Activated CD4-positive, alpha-beta T cell treated with anti-CD3 and anti-CD28 coated beads, Interleukin-2, amount 50 U/mL, for 1 hour (primary cell): Measurements from ENCODE around the gene GSDME.
"Not testable (repeated sequence)": the region's sequence is repeated elsewhere in the genome, so short reads cannot be mapped to it uniquely, and the experiment has no call there.

Experiments
- DNase-seq: peaks from one replicate; pipeline ENCODE4 v3.0.0-alpha.2; 2020

The GSDME gene

GRCh38 chr7:24740871-24741270, 16.4 kb downstream of the GSDME start:
- no peak for DNase-seq

DNA sequence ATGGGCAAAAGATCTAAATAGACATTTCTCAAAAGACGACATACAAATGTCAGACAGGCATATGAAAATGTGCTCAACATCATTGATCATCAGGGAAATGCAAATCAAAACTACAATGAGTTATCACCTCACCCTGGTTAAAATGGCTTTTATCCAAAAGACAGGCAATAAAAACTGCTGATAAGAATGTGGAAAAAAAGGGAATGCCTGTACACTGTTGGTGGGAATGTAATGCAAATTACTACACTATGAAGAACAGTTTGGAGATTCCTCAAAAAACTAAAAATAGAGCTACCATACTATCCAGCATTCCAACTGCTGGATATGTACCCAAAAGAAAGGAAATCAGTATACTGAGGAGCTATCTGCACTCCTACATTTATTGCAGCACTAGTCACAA, 18.0 kb downstream of the GSDME start:
- DNase-seq, result no peak

DNA sequence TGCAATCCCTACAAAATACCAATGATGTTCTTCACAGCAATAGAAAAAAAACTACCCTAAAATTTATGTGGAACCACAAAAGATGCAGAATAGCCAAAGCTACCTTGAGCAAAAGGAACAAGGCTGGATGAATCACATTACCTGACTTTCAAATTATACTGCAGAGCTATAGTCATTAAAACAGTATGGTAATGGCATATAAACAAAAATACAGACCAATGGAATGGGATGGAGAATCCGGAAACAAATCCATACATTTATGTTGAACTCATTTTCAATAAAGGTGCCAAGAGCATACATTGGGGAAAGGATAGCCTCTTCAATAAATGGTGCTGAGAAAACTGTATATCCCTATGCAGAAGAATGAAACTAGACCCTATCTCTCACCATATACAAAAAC, 18.7 kb downstream of the GSDME start:
- DNase-seq, result no peak

GRCh38 chr7:24737281-24737680, 20.0 kb downstream of the GSDME start:
- DNase-seq, result no peak

DNA sequence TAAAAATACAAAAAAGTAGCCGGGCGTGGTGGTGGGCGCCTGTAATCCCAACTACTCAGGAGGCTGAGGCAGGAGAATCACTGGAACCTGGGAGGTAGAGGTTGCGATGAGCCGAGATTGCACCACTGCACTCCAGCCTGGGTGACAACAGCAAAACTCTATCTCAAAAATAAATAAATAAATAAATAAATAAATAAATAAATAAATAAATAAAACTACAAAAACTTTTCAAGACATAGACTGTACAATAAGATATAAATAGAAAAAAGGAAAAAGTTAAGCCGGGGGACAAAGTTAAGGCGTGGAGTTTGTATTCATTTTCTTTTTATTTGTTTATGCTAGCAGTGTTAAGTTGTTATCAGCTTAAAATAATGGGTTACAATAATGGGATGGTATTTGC, 21.7 kb downstream of the GSDME start:
- not testable (repeated sequence) for DNase-seq

DNA sequence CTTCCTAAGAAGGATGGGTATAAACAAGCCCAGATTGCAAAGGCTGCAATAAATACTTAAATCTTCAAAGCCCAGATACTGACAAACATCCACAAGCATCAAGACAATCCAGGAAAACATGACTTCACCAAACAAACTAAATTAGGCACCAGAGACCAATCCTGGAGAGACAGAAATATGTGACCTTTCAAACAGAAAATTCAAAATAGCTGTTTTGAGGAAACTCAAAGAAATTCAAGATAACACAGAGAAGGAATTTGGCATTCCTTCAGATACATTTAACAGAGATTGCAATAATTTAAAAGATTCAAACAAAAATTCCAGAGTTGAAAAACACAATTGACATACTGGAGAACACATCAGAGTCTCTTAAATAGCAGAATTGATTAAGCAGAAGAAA, 23.0 kb downstream of the GSDME start:
- no peak for DNase-seq

DNA sequence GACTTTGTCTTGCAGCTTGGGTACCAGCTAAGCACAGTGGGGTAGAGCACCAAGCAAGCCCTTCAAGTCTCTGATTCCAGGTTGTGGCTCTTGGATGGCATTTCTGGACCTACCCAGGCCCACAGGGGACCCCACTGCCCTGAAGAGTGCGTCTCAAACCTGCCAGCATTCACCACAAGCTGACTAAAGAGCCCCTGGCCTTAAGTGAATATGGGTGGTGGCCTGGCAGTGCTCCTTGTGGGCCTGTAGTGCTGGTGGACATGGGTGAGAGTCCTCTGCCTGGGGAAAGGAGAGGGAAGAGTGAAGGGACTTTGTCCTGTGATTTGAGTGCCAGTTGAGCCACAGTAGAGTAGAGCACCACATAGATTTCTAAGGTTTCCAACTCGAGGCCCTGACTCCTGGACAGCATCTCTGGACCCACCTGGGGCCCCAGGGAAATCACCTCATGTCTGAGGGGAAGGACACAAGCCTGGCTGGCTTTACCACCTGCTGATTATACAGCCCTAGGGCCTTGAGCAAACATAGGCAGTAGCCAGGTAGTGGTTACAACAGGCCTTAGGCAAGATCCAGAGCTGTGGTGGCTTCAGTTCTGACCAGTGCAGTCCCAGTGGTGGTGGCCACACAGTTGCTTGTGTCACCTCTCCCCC, 23.7 kb downstream of the GSDME start:
- DNase-seq, result no peak

- no peak for DNase-seq
Observed at GRCh38 chr7:24732646-24733413, 24.4 kb downstream of the GSDME start.

- no peak for DNase-seq
Observed at GRCh38 chr7:24731313-24731712, 26.0 kb downstream of the GSDME start.

DNA sequence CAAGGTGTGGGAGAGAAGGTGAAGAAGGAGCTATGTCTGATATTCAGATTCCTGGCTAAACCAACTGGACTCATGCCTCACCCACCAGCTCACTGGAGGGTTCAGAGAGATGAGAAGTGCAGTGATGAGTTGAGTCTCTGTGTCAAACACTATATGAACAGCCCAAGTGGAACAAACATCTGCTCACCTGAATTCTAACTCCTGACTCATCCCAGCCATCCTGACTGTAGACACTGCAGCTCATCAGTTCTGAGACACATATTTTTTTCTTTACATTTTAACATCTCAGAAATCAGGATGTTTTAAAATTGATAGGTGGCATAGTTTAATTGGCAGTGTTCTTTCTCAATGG, 27.3 kb downstream of the GSDME start:
- no peak for DNase-seq

DNA sequence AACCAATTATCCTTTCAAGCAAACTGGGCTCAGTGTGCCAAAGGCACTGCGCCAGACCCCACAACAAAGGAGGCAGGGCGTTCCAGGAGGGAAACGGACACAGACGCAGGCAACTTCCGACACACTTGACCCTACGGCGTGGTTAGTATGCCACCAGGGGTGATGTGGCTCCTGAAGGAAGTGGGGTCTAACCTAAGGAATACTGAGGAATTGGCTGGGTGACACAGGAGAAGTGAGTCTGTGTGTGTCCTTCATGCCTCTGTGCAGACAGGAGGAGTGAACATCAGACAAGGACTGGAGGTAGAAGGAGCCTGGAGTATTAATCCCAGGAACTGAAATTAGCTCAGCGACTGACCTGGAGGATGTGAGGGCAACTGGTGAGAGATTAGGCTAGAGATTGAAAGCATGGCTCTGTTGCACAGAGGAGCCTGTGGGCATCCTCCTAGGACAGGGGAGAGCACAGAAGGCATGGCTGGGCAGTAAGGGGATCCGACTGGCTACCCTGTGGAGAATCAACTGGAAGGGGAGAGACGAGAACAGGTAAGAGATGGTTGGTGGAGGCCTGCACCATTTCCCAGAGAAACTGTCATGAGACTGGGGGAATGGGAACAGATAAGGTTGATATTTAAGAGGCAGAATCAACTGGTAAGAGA, 27.8 kb downstream of the GSDME start:
- DNase-seq, result no peak

GRCh38 chr7:24728503-24729364, 28.5 kb downstream of the GSDME start:
- DNase-seq, result no peak

DNA sequence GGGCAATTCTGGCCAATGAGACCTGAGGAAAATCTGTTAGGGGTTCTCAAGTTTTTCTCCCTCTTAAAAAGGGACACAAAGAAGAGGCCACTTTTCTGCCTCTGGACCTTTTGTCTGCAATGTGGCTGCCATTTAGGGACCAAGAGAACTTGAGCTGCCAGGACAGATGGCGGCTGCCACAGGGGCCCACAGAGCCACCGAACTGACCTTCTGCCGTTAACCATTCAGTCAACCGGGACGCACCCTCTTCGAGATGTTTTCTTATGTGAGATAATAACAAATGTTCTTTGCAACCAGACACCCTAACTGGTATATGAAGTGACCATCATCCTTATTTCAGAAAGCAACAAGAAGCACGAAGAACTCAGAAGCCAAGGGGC, 29.2 kb downstream of the GSDME start:
- no peak for DNase-seq

DNA sequence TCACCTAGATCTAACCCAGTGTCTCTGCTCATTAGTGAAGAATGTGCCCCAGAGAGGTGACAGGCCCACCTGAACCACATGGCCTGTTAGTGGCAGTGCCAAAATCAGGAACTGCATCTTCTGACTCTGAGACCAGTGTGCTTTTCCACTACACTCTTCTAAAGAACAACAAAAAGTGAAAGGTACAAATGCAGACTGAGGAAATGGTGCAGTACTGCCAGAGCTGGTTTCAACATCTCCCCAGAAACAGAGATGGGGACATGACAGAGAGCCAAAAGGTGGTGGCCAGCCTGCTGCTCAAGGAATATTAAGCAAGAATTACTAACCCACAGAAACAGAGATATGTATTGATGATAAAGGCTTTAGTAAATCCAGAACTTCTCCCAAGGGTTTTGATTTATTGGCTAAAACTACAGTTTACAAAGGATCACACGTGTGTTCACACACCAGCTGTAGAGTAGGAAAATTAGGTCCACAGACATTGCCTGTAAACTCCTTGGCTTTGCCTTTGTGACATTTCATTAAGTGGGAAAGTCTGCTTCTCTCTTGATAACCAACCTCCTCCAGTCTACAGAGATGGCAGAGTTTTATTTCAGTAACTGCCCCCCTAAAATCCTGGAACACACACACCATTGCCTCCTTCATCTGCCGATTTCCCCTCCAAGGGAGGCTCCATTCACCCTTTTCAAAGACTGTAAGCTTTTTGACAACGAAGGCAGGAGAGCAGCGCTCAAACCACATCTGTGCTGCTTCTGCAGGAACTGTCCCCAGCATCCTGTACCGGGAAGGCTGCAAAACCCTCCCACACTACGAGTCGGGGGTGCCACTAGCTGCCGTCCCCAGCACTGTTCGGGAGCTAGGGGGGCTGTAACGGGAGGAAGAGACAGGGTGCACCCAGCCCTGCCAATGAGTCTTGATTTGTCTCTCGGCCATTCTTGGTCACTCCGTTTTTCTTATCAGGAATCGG, 29.8 kb downstream of the GSDME start:
- DNase-seq, result no peak

GRCh38 chr7:24725554-24726241, 31.6 kb downstream of the GSDME start:
- DNase-seq, result no peak

DNA sequence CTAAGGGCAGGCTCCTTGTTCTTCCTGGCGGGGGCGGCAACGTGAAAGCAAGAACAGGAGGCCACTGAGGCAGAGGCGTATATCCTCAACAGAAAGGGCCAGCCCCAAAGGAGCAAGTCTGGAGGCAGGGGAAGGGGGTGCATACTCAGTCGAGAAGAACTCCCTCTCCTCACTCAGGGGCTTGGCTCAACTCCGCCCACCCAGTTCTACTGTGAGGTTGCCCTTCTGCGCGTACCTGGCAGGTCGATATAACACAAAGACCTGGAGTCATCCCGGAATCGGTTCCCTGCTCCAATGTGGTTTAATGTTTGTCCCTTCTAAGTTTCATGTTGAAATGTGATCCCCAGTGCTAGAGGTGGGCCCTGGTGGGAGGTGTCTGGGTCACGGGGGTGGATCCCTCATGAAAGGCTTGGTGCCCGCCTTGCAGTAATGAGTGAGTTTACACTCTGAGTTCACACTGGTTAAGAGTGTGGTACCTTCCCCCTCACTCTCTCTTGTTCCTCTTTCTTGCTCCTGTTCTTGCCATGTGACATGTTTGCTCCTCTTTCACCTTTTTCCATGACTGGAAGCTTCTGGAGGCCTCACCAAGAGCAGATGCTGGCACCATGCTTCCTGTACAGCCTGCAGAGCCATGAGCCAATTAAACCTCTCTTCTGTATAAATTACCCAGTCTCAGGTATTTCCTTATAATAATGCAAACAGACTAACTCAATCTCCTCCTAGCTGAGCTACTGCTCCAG, 32.6 kb downstream of the GSDME start:
- no peak for DNase-seq

- no peak for DNase-seq
Observed at GRCh38 chr7:24723178-24723530, 34.1 kb downstream of the GSDME start.

- no peak for DNase-seq
Observed at GRCh38 chr7:24722386-24723177, 34.7 kb downstream of the GSDME start.

DNA sequence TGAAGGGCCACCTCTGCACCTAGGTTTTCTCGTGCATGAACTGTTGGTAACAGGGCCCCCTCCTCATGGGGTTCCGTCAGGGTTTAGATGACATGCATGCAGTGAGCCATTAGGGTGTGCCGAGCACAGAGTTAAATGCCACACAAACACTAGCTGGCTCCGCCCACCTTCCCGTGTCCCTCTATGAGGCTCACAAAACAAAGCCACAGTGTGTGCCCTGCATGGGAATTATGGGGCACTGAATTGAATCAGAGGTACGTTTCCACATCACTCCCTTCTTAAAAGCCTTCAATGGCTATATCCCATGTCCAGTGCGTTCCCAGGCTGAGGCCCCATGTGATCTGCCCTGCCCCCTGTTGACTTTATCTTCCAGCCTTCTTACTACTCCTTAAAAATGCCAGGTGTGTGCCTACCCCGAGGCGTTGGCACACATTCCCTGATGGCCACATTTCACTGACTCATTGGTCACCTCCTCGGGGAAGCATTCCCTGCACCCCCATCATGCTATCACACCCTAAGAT, 35.7 kb downstream of the GSDME start:
- DNase-seq, result no peak

DNA sequence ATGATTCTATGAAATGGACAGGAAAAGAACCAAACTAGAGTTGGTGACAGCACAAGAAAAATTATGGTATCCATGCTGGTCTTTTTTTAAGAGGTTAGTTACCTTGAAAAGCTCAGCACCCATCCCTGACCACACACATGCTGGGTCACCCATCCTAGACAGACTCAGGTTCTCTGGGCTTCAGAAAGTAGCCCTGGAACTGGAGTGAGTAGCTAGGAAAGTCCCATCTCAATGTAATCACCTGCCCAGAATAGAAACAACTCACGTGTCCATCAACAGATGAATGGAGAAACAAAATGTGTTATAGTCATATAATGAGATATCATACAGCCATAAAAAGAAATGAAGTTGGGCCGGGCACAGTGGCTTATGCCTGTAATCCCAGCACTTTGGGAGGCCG, 37.0 kb downstream of the GSDME start:
- DNase-seq, result no peak
